Loucy (cell line): ENCODE data around the gene OAF.
"Not testable (repeated sequence)": the region's sequence is repeated elsewhere in the genome, so short reads cannot be mapped to it uniquely, and the experiment has no call there.

Source experiments
- H2AFZ ChIP-seq: fragments of 200-600 bp; sonication (generic); 2 replicates; pipeline ENCODE4 v1.6.0; 2016; ENCODE audit warnings: antibody characterized with exemption, mild to moderate bottlenecking, low read length, moderate library complexity
- H3F3A ChIP-seq: fragments of 200-600 bp; 2 replicates; pipeline ENCODE4 v1.6.0; 2016; ENCODE audit warnings: antibody characterized with exemption, low read depth, mild to moderate bottlenecking
- H3K27me3 ChIP-seq: fragments of 200-600 bp; sonication (generic); 2 replicates; pipeline ENCODE4 v1.6.1; 2014; ENCODE audit warnings: low read length, mild to moderate bottlenecking; ENCODE audit not compliant: insufficient read depth, poor library complexity, severe bottlenecking
- H3K36me3 ChIP-seq: fragments of 200-600 bp; sonication (generic); 2 replicates; pipeline ENCODE4 v1.6.1; 2016; ENCODE audit warnings: low read length; ENCODE audit not compliant: insufficient read depth
- H3K4me1 ChIP-seq: fragments of 200-600 bp; sonication (generic); 2 replicates; pipeline ENCODE4 v1.5.1; 2014; ENCODE audit warnings: low read length, mild to moderate bottlenecking; ENCODE audit not compliant: insufficient read depth, poor library complexity, severe bottlenecking
- H3K4me2 ChIP-seq: fragments of 200-600 bp; sonication (generic); 2 replicates; pipeline ENCODE4 v1.6.0; 2014; ENCODE audit warnings: antibody characterized with exemption, low read length, low read depth, mild to moderate bottlenecking; ENCODE audit not compliant: poor library complexity, severe bottlenecking
- H3K4me3 ChIP-seq: fragments of 200-600 bp; sonication (generic); 2 replicates; pipeline ENCODE4 v1.5.1; 2014; ENCODE audit warnings: low read length, mild to moderate bottlenecking, mixed read lengths; ENCODE audit not compliant: poor library complexity, severe bottlenecking
- H3K79me2 ChIP-seq: fragments of 200-600 bp; sonication (generic); 2 replicates; pipeline ENCODE4 v1.6.1; 2014; ENCODE audit warnings: low read length; ENCODE audit not compliant: insufficient read depth
- H3K9ac ChIP-seq: fragments of 200-600 bp; sonication (generic); 2 replicates; pipeline ENCODE4 v1.6.0; 2014; ENCODE audit warnings: mild to moderate bottlenecking, low read depth, low read length, moderate library complexity; ENCODE audit not compliant: poor library complexity, severe bottlenecking
- H3K9me2 ChIP-seq: fragments of 200-600 bp; sonication (generic); replicated peaks from 2 replicates; pipeline ENCODE4 v1.6.1; 2016; ENCODE audit warnings: low read depth, low read length, mixed read lengths
- H3K9me3 ChIP-seq: fragments of 200-600 bp; sonication (generic); 2 replicates; pipeline ENCODE4 v1.6.1; 2014; ENCODE audit warnings: mild to moderate bottlenecking, antibody characterized with exemption, low read length, low read depth; ENCODE audit not compliant: insufficient read depth
- H4K20me1 ChIP-seq: fragments of 200-600 bp; sonication (generic); 2 replicates; pipeline ENCODE4 v1.6.0; 2014; ENCODE audit warnings: antibody characterized with exemption, low read length, mild to moderate bottlenecking; ENCODE audit not compliant: insufficient read depth, poor library complexity, severe bottlenecking
- EZH2phosphoT487 ChIP-seq: fragments of 200-600 bp; IDR thresholded peaks from 2 replicates; pipeline ENCODE4 v1.6.1; 2018; ENCODE audit warnings: antibody characterized with exemption, mild to moderate bottlenecking, moderate library complexity, borderline replicate concordance
- TF ChIP-seq, protein P1 (sequence below): fragments of 200-600 bp; sonication (generic); conservative IDR thresholded peaks from 2 replicates; pipeline ENCODE4 v1.5.1; 2014; ENCODE audit warnings: mild to moderate bottlenecking, antibody characterized with exemption, low read length

OAF gene

GRCh38 chr11:120273432-120273831 lies 62.6 kb downstream of the OAF start:
- H3K4me2 ChIP-seq = no peak overlapping the region
- H3K9me2 ChIP-seq = no peaks in the 10 kb centered on the region
- H3K27me3 ChIP-seq = no peaks in the 10 kb centered on the region
- no peak overlapping the region for H2AFZ ChIP-seq
- no peaks in the 10 kb centered on the region for H4K20me1 ChIP-seq
- H3K4me3 ChIP-seq = no peak overlapping the region
- no peak overlapping the region for H3K9ac ChIP-seq
- H3K36me3 ChIP-seq = no peaks in the 10 kb centered on the region
- no peaks in the 10 kb centered on the region for H3K9me3 ChIP-seq
- TF ChIP-seq EZH2phosphoT487 = no peak
- TF ChIP-seq, protein P1, sequence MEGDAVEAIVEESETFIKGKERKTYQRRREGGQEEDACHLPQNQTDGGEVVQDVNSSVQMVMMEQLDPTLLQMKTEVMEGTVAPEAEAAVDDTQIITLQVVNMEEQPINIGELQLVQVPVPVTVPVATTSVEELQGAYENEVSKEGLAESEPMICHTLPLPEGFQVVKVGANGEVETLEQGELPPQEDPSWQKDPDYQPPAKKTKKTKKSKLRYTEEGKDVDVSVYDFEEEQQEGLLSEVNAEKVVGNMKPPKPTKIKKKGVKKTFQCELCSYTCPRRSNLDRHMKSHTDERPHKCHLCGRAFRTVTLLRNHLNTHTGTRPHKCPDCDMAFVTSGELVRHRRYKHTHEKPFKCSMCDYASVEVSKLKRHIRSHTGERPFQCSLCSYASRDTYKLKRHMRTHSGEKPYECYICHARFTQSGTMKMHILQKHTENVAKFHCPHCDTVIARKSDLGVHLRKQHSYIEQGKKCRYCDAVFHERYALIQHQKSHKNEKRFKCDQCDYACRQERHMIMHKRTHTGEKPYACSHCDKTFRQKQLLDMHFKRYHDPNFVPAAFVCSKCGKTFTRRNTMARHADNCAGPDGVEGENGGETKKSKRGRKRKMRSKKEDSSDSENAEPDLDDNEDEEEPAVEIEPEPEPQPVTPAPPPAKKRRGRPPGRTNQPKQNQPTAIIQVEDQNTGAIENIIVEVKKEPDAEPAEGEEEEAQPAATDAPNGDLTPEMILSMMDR = no peak
- H3F3A ChIP-seq = no peaks in the 10 kb centered on the region
- H3K4me1 ChIP-seq = no peaks in the 10 kb centered on the region
- H3K79me2 ChIP-seq = no peaks in the 10 kb centered on the region

DNA sequence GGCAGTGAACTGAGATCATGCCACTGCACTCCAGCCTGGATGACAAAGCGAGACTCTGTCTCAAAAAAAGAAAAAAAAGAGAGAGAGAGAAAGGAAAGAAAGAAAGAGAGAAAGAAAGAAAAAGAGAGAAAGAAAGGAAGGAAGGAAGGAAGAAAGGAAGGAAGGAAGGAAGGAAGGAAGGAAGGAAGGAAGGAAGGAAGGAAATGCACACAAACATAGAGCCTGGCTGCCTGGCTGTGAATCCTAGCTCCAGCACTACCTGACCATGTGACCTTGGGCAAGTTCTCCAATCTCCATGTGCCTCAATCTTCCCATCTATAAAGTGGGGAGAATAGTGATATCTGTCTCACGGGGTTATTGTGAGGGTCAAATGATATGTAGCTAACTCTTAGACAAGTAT lies 63.1 kb downstream of the OAF start:
- not testable (repeated sequence) for H3K4me3 ChIP-seq, H3K9me3 ChIP-seq, H4K20me1 ChIP-seq, H3K4me2 ChIP-seq, H3K9me2 ChIP-seq, H2AFZ ChIP-seq, H3K79me2 ChIP-seq, H3K4me1 ChIP-seq, H3K27me3 ChIP-seq, H3K36me3 ChIP-seq, H3K9ac ChIP-seq, H3F3A ChIP-seq

GRCh38 chr11:120279502-120279901 lies 68.7 kb downstream of the OAF start:
- H3K36me3 ChIP-seq = no peaks in the 10 kb centered on the region
- H3K9me3 ChIP-seq = no peaks in the 10 kb centered on the region
- H3K9ac ChIP-seq = no peak overlapping the region
- H4K20me1 ChIP-seq = no peaks in the 10 kb centered on the region
- no peak overlapping the region for H3K4me3 ChIP-seq
- TF ChIP-seq, protein P1 = no peak
- no peak for TF ChIP-seq EZH2phosphoT487
- H3K9me2 ChIP-seq = no peaks in the 10 kb centered on the region
- H3K4me2 ChIP-seq = no peak overlapping the region
- H3F3A ChIP-seq = no peaks in the 10 kb centered on the region
- no peaks in the 10 kb centered on the region for H3K4me1 ChIP-seq
- no peaks in the 10 kb centered on the region for H3K79me2 ChIP-seq
- no peak overlapping the region for H2AFZ ChIP-seq
- H3K27me3 ChIP-seq = no peaks in the 10 kb centered on the region
